GM15510 (cell line): Measurements from ENCODE around the gene POLR2E.

Experiments
- POLR2A ChIP-seq: IDR thresholded peaks from 3 replicates; pipeline ENCODE4 v1.6.1; 2011; ENCODE audit warnings: borderline replicate concordance; ENCODE audit not compliant: insufficient read length; ENCODE audit errors: extremely low read depth

The POLR2E gene

DNA sequence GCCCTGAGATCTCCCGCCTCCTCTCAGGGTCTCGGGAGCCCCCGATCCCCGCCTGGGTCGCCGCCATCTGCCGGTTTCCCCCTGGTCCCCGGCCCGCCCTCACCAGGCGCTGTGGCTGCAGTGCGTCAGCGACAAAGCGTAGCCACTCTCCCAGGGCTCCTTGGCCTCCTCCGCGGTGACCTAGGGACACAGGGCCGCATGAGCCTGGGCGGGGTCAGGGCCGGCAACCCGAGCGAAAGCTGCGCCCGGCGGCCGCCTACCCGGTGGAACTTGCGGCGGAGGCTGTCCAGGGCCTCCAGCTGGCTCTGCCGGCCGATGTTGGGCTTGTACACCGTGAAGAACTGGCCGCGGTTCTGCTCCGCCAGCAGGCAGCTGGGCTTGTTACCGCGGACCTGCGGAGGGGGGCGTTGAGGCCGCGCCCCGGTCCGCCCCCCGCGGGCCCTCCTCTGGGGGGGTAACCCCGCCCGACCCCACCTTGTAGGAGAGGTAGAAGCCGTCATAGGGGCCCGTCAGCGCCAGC is 13.9 kb upstream of the POLR2E start:
- no peak for TF ChIP-seq POLR2A

GRCh38 chr19:1108291-1109031 is 13.3 kb upstream of the POLR2E start:
- TF ChIP-seq POLR2A = no peak

DNA sequence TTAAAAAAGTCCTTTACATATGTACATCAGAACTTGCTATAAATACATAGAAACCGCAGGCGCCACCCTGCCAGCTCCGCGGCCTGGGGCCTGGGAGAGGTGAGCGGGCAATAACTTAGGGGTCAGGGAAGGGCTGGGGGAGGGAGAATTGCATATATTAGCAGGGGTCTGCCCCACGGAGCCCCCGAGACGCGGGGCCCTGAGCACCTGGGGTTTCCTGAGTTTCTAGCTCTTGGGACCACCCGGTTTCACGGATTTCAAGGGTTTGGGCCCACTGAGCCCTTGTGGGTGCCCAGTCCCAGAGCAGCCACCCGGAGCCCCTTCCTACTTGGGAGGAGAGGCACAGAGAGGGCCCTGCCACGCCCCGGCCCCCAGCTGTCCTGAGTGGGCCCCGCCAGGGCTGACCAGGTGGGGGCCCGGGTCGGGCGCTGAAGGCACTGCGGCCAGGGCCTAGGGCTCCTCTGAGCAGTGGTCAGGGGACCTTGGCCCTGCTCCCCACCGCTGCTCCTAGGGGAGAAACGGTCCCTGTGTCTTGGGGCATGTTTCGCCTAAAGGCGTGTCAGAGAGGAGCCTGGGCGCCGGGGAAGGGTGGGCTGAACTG is 12.6 kb upstream of the POLR2E start:
- no peak for TF ChIP-seq POLR2A

DNA sequence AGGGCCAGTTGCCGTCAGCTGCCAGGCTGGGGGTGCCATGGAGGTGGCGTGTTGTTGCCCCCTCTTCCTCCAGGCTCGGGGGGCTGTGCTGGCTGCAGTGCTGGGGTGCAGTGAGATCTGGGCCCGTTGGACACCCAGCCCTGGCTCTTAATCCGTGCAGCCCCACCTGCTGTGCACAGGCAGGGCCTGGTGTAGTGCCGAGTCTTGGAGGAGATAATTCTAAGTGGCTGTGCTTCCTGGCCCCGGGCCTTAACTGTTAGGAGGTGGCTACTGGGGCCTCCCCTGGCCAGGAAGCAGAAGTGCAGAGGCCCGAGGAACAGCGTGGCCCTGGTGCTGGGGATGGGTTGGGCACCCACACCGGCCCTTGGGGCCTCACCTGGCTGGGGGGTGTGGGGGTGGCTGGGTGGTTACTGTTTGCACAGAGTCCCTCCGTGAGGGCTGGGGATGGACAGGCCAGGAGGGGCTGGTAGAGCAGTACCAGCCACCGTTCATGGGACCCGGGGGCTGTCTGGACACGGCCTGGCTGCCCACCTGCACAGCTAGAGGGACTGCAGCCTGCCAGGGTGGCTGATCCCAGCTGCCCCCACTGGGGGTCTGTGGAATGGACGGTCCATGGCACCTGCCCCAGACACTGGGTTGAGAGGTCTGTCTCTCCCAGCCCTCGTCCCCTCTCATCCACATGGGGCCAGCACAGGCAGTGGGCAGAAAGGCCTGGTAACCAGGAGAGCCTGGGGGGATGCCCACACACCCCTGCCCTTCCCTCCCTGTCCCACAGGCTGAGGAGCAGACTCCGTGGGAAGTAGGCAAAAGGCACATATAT is 11.9 kb upstream of the POLR2E start:
- TF ChIP-seq POLR2A = peak; percentile 11

DNA sequence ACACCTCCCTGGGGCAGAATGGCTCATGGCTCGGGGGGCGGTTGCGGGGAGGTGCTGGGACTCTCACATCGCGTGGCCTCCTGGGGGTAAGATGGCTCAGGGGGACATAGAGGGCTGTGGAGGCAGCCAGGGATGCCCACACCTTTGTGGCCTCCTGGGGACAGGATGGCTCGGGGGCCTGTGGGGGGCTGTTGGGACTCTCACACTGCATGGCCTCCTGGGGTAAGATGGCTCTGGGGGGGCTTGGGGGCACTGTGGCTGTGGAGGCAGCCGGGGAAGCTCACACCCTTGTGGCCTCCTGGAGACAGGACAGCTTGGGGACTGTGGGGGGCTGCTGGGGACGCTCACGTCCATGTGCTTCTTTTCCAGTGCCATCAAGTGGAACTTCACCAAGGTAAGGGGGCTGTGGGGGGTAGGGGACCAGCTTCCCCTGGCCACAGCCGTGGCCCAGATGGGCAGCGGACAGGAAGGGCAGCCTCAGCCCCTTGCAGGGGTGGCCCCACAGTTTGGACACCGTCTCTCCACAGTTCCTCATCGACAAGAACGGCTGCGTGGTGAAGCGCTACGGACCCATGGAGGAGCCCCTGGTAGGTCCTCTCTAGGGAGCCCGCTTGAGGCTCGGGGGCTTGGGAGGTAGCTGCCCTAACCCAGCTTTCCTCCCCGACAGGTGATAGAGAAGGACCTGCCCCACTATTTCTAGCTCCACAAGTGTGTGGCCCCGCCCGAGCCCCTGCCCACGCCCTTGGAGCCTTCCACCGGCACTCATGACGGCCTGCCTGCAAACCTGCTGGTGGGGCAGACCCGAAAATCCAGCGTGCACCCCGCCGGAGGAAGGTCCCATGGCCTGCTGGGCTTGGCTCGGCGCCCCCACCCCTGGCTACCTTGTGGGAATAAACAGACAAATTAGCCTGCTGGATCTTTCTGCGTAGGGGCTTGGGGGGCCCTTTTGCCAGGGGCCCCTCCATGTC is 11.0 kb upstream of the POLR2E start:
- TF ChIP-seq POLR2A = no peak

DNA sequence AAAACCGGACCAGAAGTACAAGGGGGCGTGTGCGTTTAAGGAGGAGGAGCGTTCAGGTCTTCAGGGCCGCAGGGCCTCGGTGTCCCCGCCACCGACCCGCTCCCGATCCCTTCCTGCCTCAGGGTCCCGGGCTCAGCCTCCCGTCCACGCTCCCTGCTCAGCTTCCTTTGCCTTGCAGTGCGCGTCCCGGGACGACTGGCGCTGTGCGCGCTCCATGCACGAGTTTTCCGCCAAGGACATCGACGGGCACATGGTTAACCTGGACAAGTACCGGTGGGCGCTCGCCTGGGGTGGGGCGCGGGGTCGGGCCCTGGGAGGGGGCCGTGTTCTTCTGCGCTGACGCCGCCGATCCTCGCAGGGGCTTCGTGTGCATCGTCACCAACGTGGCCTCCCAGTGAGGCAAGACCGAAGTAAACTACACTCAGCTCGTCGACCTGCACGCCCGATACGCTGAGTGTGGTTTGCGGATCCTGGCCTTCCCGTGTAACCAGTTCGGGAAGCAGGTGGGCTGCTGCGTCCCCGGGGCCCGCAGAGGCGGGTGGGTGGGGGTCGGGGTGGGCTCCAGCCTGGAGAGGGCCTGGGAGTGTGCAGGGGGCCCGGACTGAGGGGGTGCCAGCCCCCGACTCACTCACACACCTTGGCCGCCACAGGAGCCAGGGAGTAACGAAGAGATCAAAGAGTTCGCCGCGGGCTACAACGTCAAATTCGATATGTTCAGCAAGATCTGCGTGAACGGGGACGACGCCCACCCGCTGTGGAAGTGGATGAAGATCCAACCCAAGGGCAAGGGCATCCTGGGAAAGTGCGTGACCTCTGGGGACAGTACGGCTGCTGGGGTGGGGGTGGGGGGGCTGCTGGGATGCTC is 10.1 kb upstream of the POLR2E start:
- no peak for TF ChIP-seq POLR2A

- TF ChIP-seq POLR2A = no peak
Measured at GRCh38 chr19:1104311-1105007, 9.3 kb upstream of the POLR2E start.

- TF ChIP-seq POLR2A = peak; percentile 97
Measured at GRCh38 chr19:1103708-1104310, 8.6 kb upstream of the POLR2E start, which contains the start of gene GPX4. GPX4 (plus strand) TSS chr19:1103994; CDS start chr19:1104044, 50 bp downstream.

- TF ChIP-seq POLR2A = no peak
Measured at GRCh38 chr19:1103132-1103707, 8.0 kb upstream of the POLR2E start.

- TF ChIP-seq POLR2A = peak; percentile 24
Measured at GRCh38 chr19:1102407-1103131, 7.4 kb upstream of the POLR2E start.

- TF ChIP-seq POLR2A = no peak
Measured at GRCh38 chr19:1101337-1101698, 6.1 kb upstream of the POLR2E start.
